Measurements from ENCODE around the gene IPMK. TPM values are rescaled to one million over a fixed set of nuclear protein-coding genes. Genes with fewer than 3 reads are reported as not detected.

The IPMK gene
- total and polyA plus RNA-seq, 9 of the 15 experiments (the other 6 are each of a cell fraction or from before 2014, with no cell fraction given), result 0.98 to 4.4 (median 2.7) TPM

GRCh38 chr10:58177362-58177947, 90.2 kb downstream of the IPMK start (continued):
- TF ChIP-seq CC2D1A (IDR thresholded peaks at IDR 0.05) (0 out of 2 replicates have a peak, but pooled peaks have one; percentile 31), SMC3 (conservative IDR thresholded peaks at IDR 0.05; ENCODE audit: insufficient read depth, low read depth, low read length) (peak; percentile 53; the same call in 1 of the 2 replicates), THRAP3 (IDR thresholded peaks at IDR 0.05; ENCODE audit: borderline replicate concordance) (no peak), SRSF3 (IDR thresholded peaks at IDR 0.05; ENCODE audit: insufficient read depth, low read length) (no peak), JUN (IDR thresholded peaks at IDR 0.05; ENCODE audit: borderline replicate concordance, low read depth, low read length) (no peak), JUN (CRISPR knock-in tag; IDR thresholded peaks at IDR 0.05; ENCODE audit: borderline replicate concordance) (no peak), POLR2H (tag; IDR thresholded peaks at IDR 0.05; ENCODE audit: low read depth) (0 out of 2 replicates have a peak, but pooled peaks have one; percentile 32), YY1 (IDR thresholded peaks at IDR 0.05; ENCODE audit: borderline replicate concordance in 1 of 3, control insufficient read depth in 1 of 3, extremely low read depth in 1 of 3, insufficient read depth in 3 of 3, insufficient read length in 1 of 3, insufficient replicate concordance in 2 of 3, low read depth in 1 of 3, low read length in 2 of 3) (no peak), SRF (CRISPR knock-in tag; IDR thresholded peaks at IDR 0.05) (peak in 1 of 2 experiments; percentile 29; a peak in 1 of 4 replicates), TBL1XR1 (IDR thresholded peaks at IDR 0.05; ENCODE audit: low read length in 2 of 2) (no peak)
